ENCODE data around the gene FOXP4. TPM values are rescaled to one million over a fixed set of nuclear protein-coding genes. Genes with fewer than 3 reads are reported as not detected.

Gene FOXP4
- total RNA-seq, 4 donors from 2014 or later = 10.8 to 30.7 (median 17.7) TPM

DNA sequence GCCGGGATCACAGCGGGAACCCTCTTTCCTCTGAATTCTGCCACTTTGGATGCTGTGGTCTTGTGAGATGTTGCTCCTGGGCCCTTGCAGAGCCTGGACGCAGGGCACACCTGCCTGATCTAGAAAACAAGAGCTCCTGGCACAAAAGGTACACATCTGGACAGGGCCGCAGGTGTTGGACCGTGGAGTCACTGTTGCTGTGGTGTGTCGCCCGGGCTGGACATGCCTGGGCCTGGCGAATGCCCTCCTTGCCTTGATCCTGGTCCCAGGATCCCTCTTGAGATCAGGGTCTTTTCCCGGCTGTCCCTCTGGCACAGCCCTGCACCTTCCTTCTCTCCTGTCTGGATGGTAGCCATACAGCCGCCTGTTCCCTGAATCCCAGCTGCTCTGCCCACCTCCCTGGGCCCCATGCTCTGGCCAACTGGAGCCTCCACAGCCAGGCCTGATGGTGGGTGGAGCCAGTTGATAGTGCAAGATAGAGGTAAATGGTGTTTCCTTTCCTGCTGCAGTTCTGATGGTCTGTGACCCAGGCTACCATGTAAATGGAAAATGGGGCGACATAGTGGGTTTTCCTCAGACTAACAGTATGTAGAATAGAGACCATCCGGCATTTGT is 5.0 kb downstream of the FOXP4 start:
- Histone ChIP-seq H3K27ac (replicated peaks in 1 of 4) (no peak overlapping the region), H3K9me3 (no peaks in the 10 kb centered on the region), H3K4me3 (no peak overlapping the region), H3K4me1 (peaks cover 31 to 56% (median 40%) of the 10 kb centered on the region in 4 donors), H3K27me3 (peaks cover 0 to 4% (median 0%) of the 10 kb centered on the region in 4 donors), H3K36me3 (peaks cover 0 to 29% (median 6%) of the 10 kb centered on the region in 4 donors)
- TF ChIP-seq CTCF (IDR thresholded peaks at IDR 0.05) (no peak), POLR2A (IDR thresholded peaks at IDR 0.05; ENCODE audit: low read depth) (no peak), EP300 (IDR thresholded peaks at IDR 0.05) (no peak), POLR2AphosphoS5 (IDR thresholded peaks at IDR 0.05) (no peak)
- 84% methylated on average over 12 of the region's 12 CpGs for WGBS
- DNase-seq (ENCODE audit: extremely low spot score) = no peak
- intact Hi-C loops (cut with DNase I) = no loop called here

GRCh38 chr6:41551857-41552256 is 5.7 kb downstream of the FOXP4 start:
- Histone ChIP-seq H3K27ac (replicated peaks in 1 of 4) (no peak overlapping the region), H3K4me3 (no peak overlapping the region), H3K9me3 (no peaks in the 10 kb centered on the region), H3K27me3 (peaks cover 0 to 4% (median 0%) of the 10 kb centered on the region in 4 donors), H3K36me3 (peaks cover 0 to 29% (median 6%) of the 10 kb centered on the region in 4 donors), H3K4me1 (peaks cover 31 to 55% (median 40%) of the 10 kb centered on the region in 4 donors)
- TF ChIP-seq POLR2AphosphoS5 (IDR thresholded peaks at IDR 0.05) = no peak
- TF ChIP-seq POLR2A (IDR thresholded peaks at IDR 0.05; ENCODE audit: low read depth) = no peak
- no peak for TF ChIP-seq CTCF (IDR thresholded peaks at IDR 0.05)
- TF ChIP-seq EP300 (IDR thresholded peaks at IDR 0.05) = no peak
- WGBS = 84% methylated on average over 9 of the region's 9 CpGs
- intact Hi-C loops (cut with DNase I) = no loop called here
- no peak for DNase-seq (ENCODE audit: extremely low spot score)

DNA sequence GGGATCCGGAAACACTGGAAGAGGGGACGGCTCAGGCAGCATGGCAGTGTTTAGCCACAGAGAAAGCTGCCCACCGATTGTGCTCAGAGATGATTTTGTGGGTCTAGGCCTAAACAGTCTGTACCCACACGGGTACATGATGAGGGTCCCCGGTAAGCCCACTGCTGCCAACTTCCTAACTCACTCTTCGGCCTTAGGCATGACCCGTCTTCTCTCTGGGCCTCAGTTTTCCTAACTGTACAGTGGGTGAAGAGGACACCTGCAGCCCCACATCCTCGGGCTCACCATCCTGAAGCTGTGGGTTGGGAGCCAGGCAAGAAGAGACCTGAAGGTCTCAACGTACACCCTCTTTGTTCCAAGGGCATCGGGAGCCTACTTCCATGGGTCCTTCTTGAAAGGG is 6.5 kb downstream of the FOXP4 start:
- intact Hi-C loops (cut with DNase I) = no loop called here
- no peak for TF ChIP-seq EP300 (IDR thresholded peaks at IDR 0.05)
- TF ChIP-seq POLR2AphosphoS5 (IDR thresholded peaks at IDR 0.05) = no peak
- TF ChIP-seq POLR2A (IDR thresholded peaks at IDR 0.05; ENCODE audit: low read depth) = no peak
- no peak for TF ChIP-seq CTCF (IDR thresholded peaks at IDR 0.05)
- WGBS = 85% methylated on average over 10 of the region's 10 CpGs
- Histone ChIP-seq H3K9me3 (no peaks in the 10 kb centered on the region), H3K36me3 (peaks cover 0 to 29% (median 6%) of the 10 kb centered on the region in 4 donors), H3K27me3 (peaks cover 0 to 4% (median 0%) of the 10 kb centered on the region in 4 donors), H3K27ac (replicated peaks in 1 of 4) (no peak overlapping the region), H3K4me3 (no peak overlapping the region), H3K4me1 (peaks cover 27 to 47% (median 33%) of the 10 kb centered on the region in 4 donors)
- no peak for DNase-seq (ENCODE audit: extremely low spot score)

DNA sequence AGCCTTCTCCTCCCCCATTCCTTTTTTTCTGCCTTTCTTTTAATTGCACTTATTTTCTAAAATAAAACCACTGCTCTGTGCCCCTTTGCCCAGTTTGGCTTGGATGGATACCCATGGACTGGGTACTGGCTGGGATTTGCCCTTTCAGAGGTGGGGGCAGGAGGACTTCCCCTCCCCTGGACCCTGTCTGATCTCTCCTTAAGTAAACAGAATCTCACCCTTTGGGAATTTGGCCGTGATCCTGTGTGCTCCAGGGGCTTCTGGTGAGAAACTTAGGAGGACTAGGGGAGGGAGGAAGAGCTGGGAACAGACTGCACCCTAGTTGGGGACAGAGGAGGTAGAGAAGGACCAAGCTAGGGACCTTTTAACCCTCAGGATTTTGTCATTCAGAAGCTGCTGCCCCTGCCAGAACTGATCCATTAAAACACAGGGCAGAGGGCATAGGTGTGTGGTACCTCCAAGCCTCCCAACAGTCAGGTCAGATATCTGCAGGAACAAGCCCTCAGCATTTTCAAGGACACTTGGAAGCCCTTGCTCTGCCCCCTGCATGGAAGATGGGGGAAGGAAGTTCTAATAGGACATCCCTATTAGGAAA is 7.3 kb downstream of the FOXP4 start:
- H3K27me3 ChIP-seq = peaks cover 0 to 1% (median 0%) of the 10 kb centered on the region in 4 donors
- no peaks in the 10 kb centered on the region for H3K9me3 ChIP-seq
- H3K36me3 ChIP-seq = peaks cover 0 to 29% (median 6%) of the 10 kb centered on the region in 4 donors
- H3K4me1 ChIP-seq = peaks cover 19 to 39% (median 26%) of the 10 kb centered on the region in 4 donors
- H3K4me3 ChIP-seq = no peak overlapping the region
- intact Hi-C loops (cut with DNase I) = no loop called here
- WGBS = 63% methylated on average over 1 of the region's 1 CpG
- DNase-seq (ENCODE audit: extremely low spot score) = no peak
- TF ChIP-seq POLR2AphosphoS5 (IDR thresholded peaks at IDR 0.05) = no peak
- TF ChIP-seq POLR2A (IDR thresholded peaks at IDR 0.05; ENCODE audit: low read depth) = no peak
- TF ChIP-seq EP300 (IDR thresholded peaks at IDR 0.05) = no peak
- no peak for TF ChIP-seq CTCF (IDR thresholded peaks at IDR 0.05)
- H3K27ac ChIP-seq (replicated peaks in 1 of 4) = no peak overlapping the region
